Measurements from ENCODE around the gene CYP3A4. TPM values are rescaled to one million over a fixed set of nuclear protein-coding genes. Genes with fewer than 3 reads are reported as not detected.

Gene CYP3A4
- total RNA-seq, 2 experiments from 2014 or later: not detected

- Mint-ChIP-seq H3K36me3 (ENCODE audit: low read depth) (no peaks in the 10 kb centered on the region), H3K27ac (no peak overlapping the region), H3K4me1 (peaks cover 5% of the 10 kb centered on the region), H3K9me3 (peaks cover under 1% of the 10 kb centered on the region), H3K4me3 (no peak overlapping the region), H3K27me3 (no peaks in the 10 kb centered on the region)
- no peak for DNase-seq
- ChIA-PET CTCF (no interaction called here), POLR2A (no interaction called here)
Measured at GRCh38 chr7:99719996-99720769, 63.8 kb downstream of the CYP3A4 start.

GRCh38 chr7:99713995-99714570, 69.9 kb downstream of the CYP3A4 start:
- H3K4me3 Mint-ChIP-seq: no peak overlapping the region
- ChIA-PET POLR2A (no interaction called here), CTCF (no interaction called here)
- no peak overlapping the region for H3K27ac Mint-ChIP-seq
- H3K27me3 Mint-ChIP-seq: no peaks in the 10 kb centered on the region
- H3K36me3 Mint-ChIP-seq (ENCODE audit: low read depth): no peaks in the 10 kb centered on the region
- DNase-seq: no peak
- peaks cover 7% of the 10 kb centered on the region for H3K9me3 Mint-ChIP-seq
- no peaks in the 10 kb centered on the region for H3K4me1 Mint-ChIP-seq

- H3K4me1 Mint-ChIP-seq: no peaks in the 10 kb centered on the region
- no peak overlapping the region for H3K4me3 Mint-ChIP-seq
- CTCF ChIA-PET: interaction anchor here (0.6 kb wide), 1 partner anchor 581 kb away, joined by 3 read pairs; no protein-coding TSS in a partner anchor
- H3K27me3 Mint-ChIP-seq: no peaks in the 10 kb centered on the region
- no peak overlapping the region for H3K27ac Mint-ChIP-seq
- no peak for DNase-seq
- POLR2A ChIA-PET: no interaction called here
- no peaks in the 10 kb centered on the region for H3K36me3 Mint-ChIP-seq (ENCODE audit: low read depth)
- peaks cover 5% of the 10 kb centered on the region for H3K9me3 Mint-ChIP-seq
Measured at GRCh38 chr7:99709838-99710578, 74.0 kb downstream of the CYP3A4 start.

- DNase-seq: no peak
- no peaks in the 10 kb centered on the region for H3K36me3 Mint-ChIP-seq (ENCODE audit: low read depth)
- H3K27me3 Mint-ChIP-seq: no peaks in the 10 kb centered on the region
- H3K4me1 Mint-ChIP-seq: no peaks in the 10 kb centered on the region
- POLR2A ChIA-PET: no interaction called here
- no peak overlapping the region for H3K27ac Mint-ChIP-seq
- H3K9me3 Mint-ChIP-seq: peaks cover 1% of the 10 kb centered on the region
- H3K4me3 Mint-ChIP-seq: no peak overlapping the region
- CTCF ChIA-PET: no interaction called here
Measured at GRCh38 chr7:99709260-99709659, 74.7 kb downstream of the CYP3A4 start.

- no peak overlapping the region for H3K4me3 Mint-ChIP-seq
- H3K9me3 Mint-ChIP-seq: no peaks in the 10 kb centered on the region
- H3K36me3 Mint-ChIP-seq (ENCODE audit: low read depth): no peaks in the 10 kb centered on the region
- CTCF ChIA-PET: no interaction called here
- DNase-seq: no peak
- H3K27me3 Mint-ChIP-seq: no peaks in the 10 kb centered on the region
- POLR2A ChIA-PET: no interaction called here
- no peak overlapping the region for H3K27ac Mint-ChIP-seq
- H3K4me1 Mint-ChIP-seq: no peaks in the 10 kb centered on the region
Measured at GRCh38 chr7:99707096-99707495, 76.9 kb downstream of the CYP3A4 start.

Other genes with a start within 250 kb of the CYP3A4 start
- gene FAM200A, start 232.1 kb downstream of the CYP3A4 start, total RNA-seq: 1 to 10 TPM; 4.9 to 5.4 TPM
- gene ZNF655, start 225.5 kb downstream of the CYP3A4 start, total RNA-seq: 10 to 100 TPM; 92.0 to 92.7 TPM
- gene TMEM225B, start 185.9 kb downstream of the CYP3A4 start, total RNA-seq: 1 to 10 TPM; 1.2 to 1.3 TPM
- 10 to 100 TPM; 28.5 to 31.1 TPM for gene ZSCAN25, start 167.2 kb downstream of the CYP3A4 start, total RNA-seq
- not detected for gene CYP3A5, start 104.2 kb downstream of the CYP3A4 start, total RNA-seq
- not detected for gene CYP3A7, start 49.0 kb downstream of the CYP3A4 start, total RNA-seq
- gene CYP3A43, start 43.8 kb upstream of the CYP3A4 start, total RNA-seq: not detected
- under 1 TPM in 1 of 2 experiments, not detected in 1; 0.25 TPM for gene OR2AE1, start 92.8 kb upstream of the CYP3A4 start, total RNA-seq
- gene TRIM4, start 135.3 kb upstream of the CYP3A4 start, total RNA-seq: 10 to 100 TPM; 33.3 to 33.5 TPM
- under 1 TPM in 1 of 2 experiments, not detected in 1; 0.48 TPM for gene GJC3, start 145.4 kb upstream of the CYP3A4 start, total RNA-seq
- not detected for gene AZGP1, start 191.8 kb upstream of the CYP3A4 start, total RNA-seq
- 10 to 100 TPM; 63.2 to 66.0 TPM for gene ZKSCAN1, start 231.4 kb upstream of the CYP3A4 start, total RNA-seq

Data from activated CD4-positive, alpha-beta T cell treated with anti-CD3 and anti-CD28 coated beads, Interleukin-2, amount 10 ng/mL, durations not matched to agents 7 days and 5 days (primary cell).